GM19452 (cell line): ENCODE results near the gene OGFOD2.
A peak's percentile ranks its signal among the peaks of the same experiment; 100 is the strongest.
"Not testable (repeated sequence)": the region's sequence is repeated elsewhere in the genome, so short reads cannot be mapped to it uniquely, and the experiment has no call there.

Experiments
- ATAC-seq: cut with Tn5 transposase; IDR thresholded peaks from one replicate; pipeline ENCODE4 v1.9.1; 2021; ENCODE audit not compliant: unreplicated experiment

The OGFOD2 gene

GRCh38 chr12:122974892-122975789 is at the start of gene OGFOD2:
Gene OGFOD2, plus strand, starts transcription at chr12:122975244. Its CDS starts 8 bp downstream, at chr12:122975252.
- ATAC-seq: peak; percentile 65

GRCh38 chr12:122927756-122928403 is 47.2 kb upstream of the OGFOD2 start:
- ATAC-seq: no peak

DNA sequence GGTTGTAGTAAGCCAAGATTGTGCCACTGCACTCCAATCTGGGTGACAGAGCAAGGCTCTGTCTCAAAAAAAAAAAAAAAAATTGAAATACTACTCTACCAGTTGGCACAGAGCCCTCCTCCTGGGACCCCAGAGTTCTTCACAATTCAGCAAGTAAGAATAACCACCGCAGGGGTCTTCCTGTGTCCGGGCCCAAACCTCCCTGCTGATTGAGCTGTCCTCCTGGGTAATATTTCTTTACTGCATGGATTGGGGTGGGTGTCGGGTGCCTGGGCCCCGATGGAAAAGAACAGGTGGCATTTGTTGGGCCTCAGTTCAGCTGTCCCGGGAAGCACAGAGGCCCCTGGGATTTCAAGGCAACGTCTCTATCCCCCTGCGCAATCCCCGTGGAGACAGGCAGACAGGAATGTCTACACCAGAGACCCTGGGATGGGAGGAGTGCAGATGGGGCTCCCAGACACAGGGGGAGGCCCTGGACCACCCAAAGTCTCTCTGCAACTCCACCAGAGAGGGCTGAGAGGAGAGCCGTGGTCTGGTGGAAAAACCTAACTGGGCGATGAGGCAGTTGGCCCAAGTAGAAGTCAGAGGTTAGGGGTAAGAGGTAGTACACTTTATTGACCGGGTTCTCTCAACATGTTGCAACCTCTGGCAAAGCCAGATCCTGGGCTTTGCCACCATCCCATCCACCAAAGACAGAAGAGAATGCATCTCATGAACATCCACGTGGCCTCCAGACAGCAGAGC is 46.5 kb upstream of the OGFOD2 start:
- no peak for ATAC-seq

- no peak for ATAC-seq
These were observed 45.9 kb upstream of the OGFOD2 start for GRCh38 chr12:122929148-122929538.

- ATAC-seq: no peak
These were observed 45.2 kb upstream of the OGFOD2 start for GRCh38 chr12:122929812-122930211.

GRCh38 chr12:122932207-122932606 is 42.8 kb upstream of the OGFOD2 start:
- ATAC-seq: no peak

GRCh38 chr12:122934722-122935121 is 40.3 kb upstream of the OGFOD2 start:
- no peak for ATAC-seq

GRCh38 chr12:122935318-122935717 is 39.7 kb upstream of the OGFOD2 start:
- no peak for ATAC-seq

- ATAC-seq: no peak
These were observed 37.4 kb upstream of the OGFOD2 start for GRCh38 chr12:122937622-122938091.

DNA sequence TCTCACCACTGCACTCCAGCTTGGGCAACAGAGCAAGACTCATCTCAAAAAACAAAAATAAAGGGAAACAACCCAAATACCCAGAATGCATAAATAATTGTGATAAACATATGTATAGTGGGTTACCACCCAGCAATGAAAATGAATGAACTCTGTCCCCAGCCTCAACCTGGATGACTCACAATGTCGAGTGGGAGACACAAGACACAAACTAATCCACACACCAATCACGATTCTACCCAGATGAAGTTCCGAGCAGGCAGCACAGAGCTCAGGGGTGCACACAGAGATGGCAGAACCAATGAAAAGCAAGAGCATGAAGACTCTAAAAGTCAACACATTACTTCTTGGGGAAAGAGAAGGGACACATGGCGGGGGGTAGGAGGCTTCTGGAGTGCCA is 35.9 kb upstream of the OGFOD2 start:
- no peak for ATAC-seq

GRCh38 chr12:122941351-122941750 is 33.7 kb upstream of the OGFOD2 start:
- ATAC-seq: not testable (repeated sequence)

- no peak for ATAC-seq
These were observed 32.4 kb upstream of the OGFOD2 start for GRCh38 chr12:122942637-122943036.

GRCh38 chr12:122943196-122943595 is 31.8 kb upstream of the OGFOD2 start:
- no peak for ATAC-seq

- ATAC-seq: no peak
These were observed 30.1 kb upstream of the OGFOD2 start for GRCh38 chr12:122944605-122945592.

DNA sequence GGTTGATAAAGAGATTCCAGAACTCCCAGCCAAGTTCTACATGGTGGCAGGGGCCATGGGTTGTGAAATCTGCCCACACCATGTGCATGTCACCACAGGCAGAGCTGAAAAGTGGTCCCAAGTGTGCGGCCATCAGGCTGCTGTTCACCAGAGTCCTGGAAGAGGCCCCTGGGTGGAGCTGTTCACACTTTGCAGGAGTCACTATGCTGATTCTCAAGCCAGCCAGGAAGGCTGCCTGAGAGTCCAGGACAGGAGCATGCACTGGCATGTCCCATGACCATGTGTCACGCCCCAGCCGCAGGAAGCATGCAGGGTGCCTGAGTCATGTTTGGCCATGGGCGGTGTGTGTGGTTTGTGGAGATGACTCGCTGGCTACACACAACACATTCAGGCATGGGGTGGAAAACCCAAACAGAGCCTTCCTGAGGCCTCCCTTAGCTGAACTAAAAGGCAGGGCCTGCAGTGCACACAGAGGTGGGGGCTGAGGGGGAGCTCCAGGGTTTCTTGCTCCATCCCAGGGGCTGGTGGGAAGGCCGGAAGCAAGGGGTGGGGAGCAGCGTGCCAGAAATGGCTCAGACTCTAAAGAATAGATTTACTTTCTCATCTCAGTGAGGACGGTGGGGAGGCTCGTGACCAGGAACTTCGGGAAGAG is 28.2 kb upstream of the OGFOD2 start:
- peak; percentile 73 for ATAC-seq

DNA sequence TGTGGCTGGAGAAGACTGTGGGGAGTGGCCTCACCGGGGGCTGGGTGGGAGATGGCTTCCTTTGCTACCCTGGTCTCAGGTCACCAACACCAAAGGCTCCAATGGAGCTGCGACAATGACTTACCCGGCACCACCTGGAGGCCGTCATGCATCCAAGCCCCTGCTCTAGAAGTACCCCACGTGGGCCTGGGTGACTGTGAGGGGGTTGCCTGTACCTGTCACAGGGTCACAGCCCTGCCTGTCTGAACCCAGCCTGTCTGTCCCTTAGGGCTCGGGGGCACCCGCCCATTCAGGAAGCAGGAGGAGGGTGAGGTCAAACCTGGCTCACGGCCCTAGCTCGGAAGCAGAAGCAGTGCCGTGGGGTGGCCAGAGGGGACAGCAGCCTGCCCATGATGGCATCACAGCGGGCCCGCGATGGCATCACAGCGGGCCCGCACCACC is 27.7 kb upstream of the OGFOD2 start:
- peak; percentile 8 for ATAC-seq

DNA sequence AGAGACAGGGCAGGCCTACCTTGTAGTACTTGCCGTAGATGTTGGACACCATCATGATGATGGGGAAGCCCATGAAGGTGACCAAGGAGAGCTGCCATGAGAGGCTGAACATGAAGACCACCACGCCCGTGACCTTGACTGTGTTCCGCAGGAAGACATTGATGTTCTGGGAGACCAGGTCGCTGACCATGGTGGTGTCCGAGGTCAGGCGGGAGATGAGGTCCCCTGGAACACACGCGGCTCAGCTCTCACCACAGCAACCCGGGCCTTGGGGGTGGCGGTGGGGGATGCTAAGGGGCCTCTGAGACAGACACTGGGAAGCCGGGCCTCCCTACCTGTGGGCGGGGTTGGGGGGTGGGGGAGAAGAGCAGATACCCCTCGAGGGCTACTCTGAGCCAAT is 26.4 kb upstream of the OGFOD2 start:
- ATAC-seq: no peak

DNA sequence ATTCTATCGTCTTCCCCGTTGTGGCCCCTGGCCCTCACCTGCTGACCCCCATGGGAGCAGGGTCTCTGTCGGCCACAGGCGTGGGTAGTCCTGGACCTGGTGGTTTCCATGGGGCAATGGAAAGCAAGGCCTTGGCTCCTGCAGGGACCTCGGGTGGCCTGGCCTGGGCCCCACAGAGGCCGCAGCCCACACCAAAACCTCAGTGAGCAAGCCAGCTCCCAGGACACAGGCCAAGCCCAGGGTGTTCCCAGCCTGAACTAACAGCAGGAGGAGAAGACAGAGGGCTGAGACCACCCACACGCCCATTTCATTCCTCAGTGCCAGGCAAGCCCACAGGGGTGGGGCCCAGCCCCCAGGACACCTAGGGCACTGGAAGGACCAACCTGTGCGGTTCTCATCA is 25.6 kb upstream of the OGFOD2 start:
- no peak for ATAC-seq

- no peak for ATAC-seq
These were observed 25.0 kb upstream of the OGFOD2 start for GRCh38 chr12:122949816-122950675.
